HEK293 (cell line): ENCODE measurements around the gene NOL4L.
A peak's percentile ranks its signal among the peaks of the same experiment; 100 is the strongest.

Source experiments
- CTCF ChIA-PET: fragments of 350-600 bp; formaldehyde crosslinking; extraction: SDS; loops from one replicate; lab custom pipeline; 2021; ENCODE audit warnings: antibody characterized with exemption; lab: Yijun Ruan, JAX
- POLR2A ChIA-PET: fragments of 300-600 bp; formaldehyde crosslinking; extraction: SDS; loops from one replicate; lab custom pipeline; 2020; ENCODE audit warnings: antibody characterized with exemption, inconsistent platforms; lab: Yijun Ruan, JAX
- H3K27ac ChIP-seq: fragments of 200-500 bp; sonication (Bioruptor generic); 2 replicates; pipeline ENCODE4 v1.5.1; 2014; ENCODE audit warnings: low read depth, low read length, control low read depth, inconsistent platforms; ENCODE audit errors: extremely low read depth
- H3K36me3 ChIP-seq, 2 experiments: fragments of 200-500 bp in 1 of 2; sonication (Bioruptor generic) in 1 of 2; 1 replicate in 1 of 2; 2 replicates in 1 of 2; pipeline ENCODE4 v1.5.1; 2014 to 2017; ENCODE audit warnings: inconsistent platforms in 2 of 2, low read length in 2 of 2; ENCODE audit not compliant: control insufficient read depth in 2 of 2, insufficient read depth in 1 of 2
- H3K4me1 ChIP-seq: fragments of 200-500 bp; sonication (Bioruptor generic); 2 replicates; pipeline ENCODE4 v1.5.1; 2014; ENCODE audit warnings: mild to moderate bottlenecking, low read length, inconsistent platforms; ENCODE audit not compliant: control insufficient read depth, insufficient read depth
- H3K4me3 ChIP-seq: 2 replicates; pipeline ENCODE4 v1.5.1; 2011; ENCODE audit warnings: low read depth, mild to moderate bottlenecking, control low read depth, low read length, moderate library complexity
- H3K9me3 ChIP-seq: fragments of 200-500 bp; sonication (Bioruptor generic); 2 replicates; pipeline ENCODE4 v1.5.1; 2014; ENCODE audit warnings: low read depth, low read length, inconsistent platforms; ENCODE audit not compliant: control insufficient read depth, insufficient read depth
- BCL11B ChIP-seq: fragments of 450-650 bp; formaldehyde crosslinking; IDR thresholded peaks from 2 replicates; pipeline ENCODE4 v1.5.1; 2016; ENCODE audit warnings: low read depth, missing biosample characterization, missing genetic modification characterization
- GLI2 ChIP-seq: fragments of 450-650 bp; formaldehyde crosslinking; IDR thresholded peaks from 2 replicates; pipeline ENCODE4; 2017; ENCODE audit warnings: missing biosample characterization, missing genetic modification characterization, low read depth, borderline replicate concordance
- GLIS2 ChIP-seq: fragments of 450-650 bp; formaldehyde crosslinking; IDR thresholded peaks from 2 replicates; pipeline ENCODE4 v1.5.1; 2016; ENCODE audit warnings: missing biosample characterization, missing genetic modification characterization
- MEIS1 ChIP-seq: sonication (generic); formaldehyde crosslinking; IDR thresholded peaks from 2 replicates; pipeline ENCODE4 v1.8.1; 2022; ENCODE audit warnings: missing genetic modification reagents, mild to moderate bottlenecking, borderline replicate concordance
- ZNF10 ChIP-seq: fragments of 450-650 bp; formaldehyde crosslinking; IDR thresholded peaks from 2 replicates; pipeline ENCODE4 v1.5.1; 2017; ENCODE audit warnings: missing biosample characterization, missing genetic modification characterization
- ZNF394 ChIP-seq: fragments of 450-650 bp; formaldehyde crosslinking; IDR thresholded peaks from 2 replicates; pipeline ENCODE4 v1.5.1; 2016; ENCODE audit warnings: missing biosample characterization, missing genetic modification characterization, mild to moderate bottlenecking, moderate library complexity, borderline replicate concordance
- ZNF626 ChIP-seq: fragments of 450-650 bp; sonication (Bioruptor Pico); formaldehyde crosslinking; IDR thresholded peaks from 2 replicates; pipeline ENCODE4 v1.5.1; 2018; ENCODE audit warnings: missing biosample characterization, missing genetic modification characterization, inconsistent platforms
- ZNF707 ChIP-seq: fragments of 450-650 bp; formaldehyde crosslinking; IDR thresholded peaks from 2 replicates; pipeline ENCODE4 v1.5.1; 2016; ENCODE audit warnings: missing biosample characterization, missing genetic modification characterization
- ZNF777 ChIP-seq: fragments of 450-650 bp; formaldehyde crosslinking; IDR thresholded peaks from 2 replicates; pipeline ENCODE4 v1.5.1; 2017; ENCODE audit warnings: missing biosample characterization, missing genetic modification characterization, borderline replicate concordance
- ZNF791 ChIP-seq: fragments of 450-650 bp; formaldehyde crosslinking; IDR thresholded peaks from 2 replicates; pipeline ENCODE4 v1.5.1; 2016; ENCODE audit warnings: missing biosample characterization, missing genetic modification characterization
- ZNF792 ChIP-seq: fragments of 450-650 bp; formaldehyde crosslinking; IDR thresholded peaks from 2 replicates; pipeline ENCODE4 v1.5.1; 2016; ENCODE audit warnings: missing biosample characterization, missing genetic modification characterization
- ZXDB ChIP-seq: fragments of 450-650 bp; formaldehyde crosslinking; IDR thresholded peaks from 2 replicates; pipeline ENCODE4 v1.5.1; 2016; ENCODE audit warnings: missing biosample characterization, missing genetic modification characterization
- TF ChIP-seq, protein P1 (sequence below): fragments of 450-650 bp; formaldehyde crosslinking; IDR thresholded peaks from 2 replicates; pipeline ENCODE4 v1.5.1; 2016; ENCODE audit warnings: missing biosample characterization, missing genetic modification characterization
- TF ChIP-seq, protein P2 (sequence below): fragments of 450-650 bp; formaldehyde crosslinking; IDR thresholded peaks from 2 replicates; pipeline ENCODE4 v1.5.1; 2016; ENCODE audit warnings: missing biosample characterization, missing genetic modification characterization
- TF ChIP-seq, protein P3 (sequence below): fragments of 450-650 bp; formaldehyde crosslinking; IDR thresholded peaks from 2 replicates; pipeline ENCODE4 v1.5.1; 2016; ENCODE audit warnings: missing biosample characterization, missing genetic modification characterization

NOL4L gene

DNA sequence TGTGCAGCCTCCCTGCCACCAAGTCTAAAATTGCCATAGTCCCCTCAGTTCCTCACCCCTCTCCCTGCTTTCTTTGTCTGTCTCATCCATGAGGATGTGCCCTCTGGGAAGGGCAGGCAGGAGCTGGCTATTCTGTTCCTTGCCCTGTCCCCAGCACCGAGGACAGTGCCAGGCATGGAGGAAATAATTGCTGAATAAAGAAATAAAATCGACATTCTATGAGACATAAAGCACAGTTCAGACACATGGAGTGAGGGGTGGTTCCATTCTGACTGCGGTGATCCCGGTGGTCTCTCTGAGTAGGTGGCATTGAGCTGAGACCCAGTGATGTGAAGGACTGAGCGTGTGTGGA, 23.5 kb upstream of the NOL4L start:
- POLR2A ChIA-PET = no interaction called here
- Histone ChIP-seq H3K36me3 (no peaks in the 10 kb centered on the region), H3K4me1 (no peaks in the 10 kb centered on the region)
- CTCF ChIA-PET = interaction anchor here (0.6 to 1.0 kb wide), 2 partner anchors 87 to 290 kb away, joined by 3 to 4 read pairs; no protein-coding TSS in a partner anchor
- TF ChIP-seq, protein P1, sequence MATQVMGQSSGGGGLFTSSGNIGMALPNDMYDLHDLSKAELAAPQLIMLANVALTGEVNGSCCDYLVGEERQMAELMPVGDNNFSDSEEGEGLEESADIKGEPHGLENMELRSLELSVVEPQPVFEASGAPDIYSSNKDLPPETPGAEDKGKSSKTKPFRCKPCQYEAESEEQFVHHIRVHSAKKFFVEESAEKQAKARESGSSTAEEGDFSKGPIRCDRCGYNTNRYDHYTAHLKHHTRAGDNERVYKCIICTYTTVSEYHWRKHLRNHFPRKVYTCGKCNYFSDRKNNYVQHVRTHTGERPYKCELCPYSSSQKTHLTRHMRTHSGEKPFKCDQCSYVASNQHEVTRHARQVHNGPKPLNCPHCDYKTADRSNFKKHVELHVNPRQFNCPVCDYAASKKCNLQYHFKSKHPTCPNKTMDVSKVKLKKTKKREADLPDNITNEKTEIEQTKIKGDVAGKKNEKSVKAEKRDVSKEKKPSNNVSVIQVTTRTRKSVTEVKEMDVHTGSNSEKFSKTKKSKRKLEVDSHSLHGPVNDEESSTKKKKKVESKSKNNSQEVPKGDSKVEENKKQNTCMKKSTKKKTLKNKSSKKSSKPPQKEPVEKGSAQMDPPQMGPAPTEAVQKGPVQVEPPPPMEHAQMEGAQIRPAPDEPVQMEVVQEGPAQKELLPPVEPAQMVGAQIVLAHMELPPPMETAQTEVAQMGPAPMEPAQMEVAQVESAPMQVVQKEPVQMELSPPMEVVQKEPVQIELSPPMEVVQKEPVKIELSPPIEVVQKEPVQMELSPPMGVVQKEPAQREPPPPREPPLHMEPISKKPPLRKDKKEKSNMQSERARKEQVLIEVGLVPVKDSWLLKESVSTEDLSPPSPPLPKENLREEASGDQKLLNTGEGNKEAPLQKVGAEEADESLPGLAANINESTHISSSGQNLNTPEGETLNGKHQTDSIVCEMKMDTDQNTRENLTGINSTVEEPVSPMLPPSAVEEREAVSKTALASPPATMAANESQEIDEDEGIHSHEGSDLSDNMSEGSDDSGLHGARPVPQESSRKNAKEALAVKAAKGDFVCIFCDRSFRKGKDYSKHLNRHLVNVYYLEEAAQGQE = peak; percentile 69
- TF ChIP-seq ZNF10 (tag by site-specific recombination) (no peak), BCL11B (tag by site-specific recombination) (no peak), MEIS1 (no peak)
- TF ChIP-seq, protein P2, sequence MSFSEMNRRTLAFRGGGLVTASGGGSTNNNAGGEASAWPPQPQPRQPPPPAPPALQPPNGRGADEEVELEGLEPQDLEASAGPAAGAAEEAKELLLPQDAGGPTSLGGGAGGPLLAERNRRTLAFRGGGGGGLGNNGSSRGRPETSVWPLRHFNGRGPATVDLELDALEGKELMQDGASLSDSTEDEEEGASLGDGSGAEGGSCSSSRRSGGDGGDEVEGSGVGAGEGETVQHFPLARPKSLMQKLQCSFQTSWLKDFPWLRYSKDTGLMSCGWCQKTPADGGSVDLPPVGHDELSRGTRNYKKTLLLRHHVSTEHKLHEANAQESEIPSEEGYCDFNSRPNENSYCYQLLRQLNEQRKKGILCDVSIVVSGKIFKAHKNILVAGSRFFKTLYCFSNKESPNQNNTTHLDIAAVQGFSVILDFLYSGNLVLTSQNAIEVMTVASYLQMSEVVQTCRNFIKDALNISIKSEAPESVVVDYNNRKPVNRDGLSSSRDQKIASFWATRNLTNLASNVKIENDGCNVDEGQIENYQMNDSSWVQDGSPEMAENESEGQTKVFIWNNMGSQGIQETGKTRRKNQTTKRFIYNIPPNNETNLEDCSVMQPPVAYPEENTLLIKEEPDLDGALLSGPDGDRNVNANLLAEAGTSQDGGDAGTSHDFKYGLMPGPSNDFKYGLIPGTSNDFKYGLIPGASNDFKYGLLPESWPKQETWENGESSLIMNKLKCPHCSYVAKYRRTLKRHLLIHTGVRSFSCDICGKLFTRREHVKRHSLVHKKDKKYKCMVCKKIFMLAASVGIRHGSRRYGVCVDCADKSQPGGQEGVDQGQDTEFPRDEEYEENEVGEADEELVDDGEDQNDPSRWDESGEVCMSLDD = no peak
- TF ChIP-seq, all 188 proteins: peak for 1
- Histone ChIP-seq H3K4me3 (no peak overlapping the region), H3K9me3 (no peaks in the 10 kb centered on the region), H3K27ac (no peak overlapping the region)

DNA sequence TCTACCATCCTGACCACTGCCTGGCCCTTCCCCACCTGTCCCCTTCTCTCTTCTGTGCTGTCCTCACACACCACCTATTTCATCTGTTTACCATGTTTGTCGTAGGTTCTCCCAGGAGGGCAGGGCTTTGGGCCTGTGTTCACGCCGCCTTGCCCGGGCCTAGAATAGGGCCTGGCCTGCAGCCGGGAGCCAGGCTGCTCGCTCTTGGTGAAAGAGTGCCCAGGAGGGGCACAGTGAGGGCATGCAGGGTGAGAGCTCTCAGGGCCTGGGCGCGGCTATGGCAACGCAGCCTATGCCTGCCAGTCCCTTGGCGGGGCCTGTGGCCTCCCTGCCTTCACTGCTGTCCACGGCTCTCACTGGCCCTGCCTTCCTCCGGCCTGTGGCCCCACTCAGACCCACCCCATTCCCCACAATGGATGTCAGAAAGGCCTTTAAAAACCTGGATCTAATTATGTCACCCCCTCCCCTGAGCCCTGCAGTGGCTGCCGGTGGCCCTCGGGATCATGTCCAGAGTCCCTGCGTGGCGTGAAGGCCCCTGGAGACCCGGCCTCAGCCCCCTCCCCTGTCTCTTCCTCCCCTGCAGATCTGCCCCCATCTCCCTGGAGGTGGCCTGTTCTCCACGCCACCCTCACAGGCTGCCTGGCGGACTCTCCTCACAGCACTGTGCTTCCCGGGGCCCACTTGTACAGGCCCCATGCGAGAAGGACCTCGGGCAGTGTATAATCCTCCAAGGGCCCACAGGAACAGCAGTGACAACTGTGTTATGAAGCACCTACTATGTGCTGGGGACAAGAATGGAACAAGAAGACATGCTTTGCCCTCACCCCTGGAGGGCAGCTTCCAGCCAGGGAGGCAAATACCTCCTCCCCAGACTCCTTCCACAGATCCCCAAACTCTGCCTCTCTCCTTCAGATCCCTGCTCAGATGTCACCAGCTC, 22.9 kb upstream of the NOL4L start:
- ChIA-PET POLR2A (no interaction called here), CTCF (interaction anchor here (0.6 to 1.0 kb wide), 2 partner anchors 87 to 291 kb away, joined by 3 to 4 read pairs; no protein-coding TSS in a partner anchor)
- Histone ChIP-seq H3K36me3 (no peaks in the 10 kb centered on the region), H3K4me1 (no peaks in the 10 kb centered on the region), H3K27ac (no peak overlapping the region), H3K9me3 (no peaks in the 10 kb centered on the region), H3K4me3 (no peak overlapping the region)
- TF ChIP-seq ZXDB (tag by site-specific recombination) (no peak), ZNF626 (no peak), ZNF791 (no peak), GLIS2 (tag by site-specific recombination) (no peak), ZNF707 (tag by site-specific recombination) (no peak), ZNF792 (tag by site-specific recombination) (no peak), ZNF777 (tag by site-specific recombination) (no peak), ZNF394 (tag by site-specific recombination) (no peak), GLI2 (tag by site-specific recombination) (no peak)
- TF ChIP-seq, protein P3, sequence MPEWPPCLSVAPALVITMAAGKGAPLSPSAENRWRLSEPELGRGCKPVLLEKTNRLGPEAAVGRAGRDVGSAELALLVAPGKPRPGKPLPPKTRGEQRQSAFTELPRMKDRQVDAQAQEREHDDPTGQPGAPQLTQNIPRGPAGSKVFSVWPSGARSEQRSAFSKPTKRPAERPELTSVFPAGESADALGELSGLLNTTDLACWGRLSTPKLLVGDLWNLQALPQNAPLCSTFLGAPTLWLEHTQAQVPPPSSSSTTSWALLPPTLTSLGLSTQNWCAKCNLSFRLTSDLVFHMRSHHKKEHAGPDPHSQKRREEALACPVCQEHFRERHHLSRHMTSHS (tag by site-specific recombination) = no peak
